ENCODE measurements around the gene TMEFF2.
"Not testable (repeated sequence)": the region's sequence is repeated elsewhere in the genome, so short reads cannot be mapped to it uniquely, and the experiment has no call there.

TMEFF2 gene

GRCh38 chr2:192184349-192184748, 10.4 kb downstream of the TMEFF2 start:
- no peak for DNase-seq (ENCODE audit: low spot score)

DNA sequence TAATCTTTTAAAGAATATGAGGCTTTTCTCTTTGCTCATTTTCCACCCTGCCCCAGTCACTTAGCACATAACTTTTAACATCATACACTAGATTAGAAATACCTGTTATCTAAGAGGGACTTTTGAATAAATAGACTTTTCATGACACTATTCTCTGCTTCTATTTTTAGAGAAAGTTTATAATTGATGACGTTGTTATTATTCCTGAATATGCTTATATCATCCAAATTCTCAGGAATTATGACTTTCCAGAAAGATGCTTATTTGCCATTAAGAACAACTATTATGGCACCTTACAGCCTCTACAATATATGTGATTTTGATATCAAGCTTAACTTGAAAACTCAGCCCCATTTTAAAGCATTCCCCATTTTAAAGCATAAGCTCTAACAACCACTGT, 11.4 kb downstream of the TMEFF2 start:
- no peak for DNase-seq (ENCODE audit: low spot score)

DNA sequence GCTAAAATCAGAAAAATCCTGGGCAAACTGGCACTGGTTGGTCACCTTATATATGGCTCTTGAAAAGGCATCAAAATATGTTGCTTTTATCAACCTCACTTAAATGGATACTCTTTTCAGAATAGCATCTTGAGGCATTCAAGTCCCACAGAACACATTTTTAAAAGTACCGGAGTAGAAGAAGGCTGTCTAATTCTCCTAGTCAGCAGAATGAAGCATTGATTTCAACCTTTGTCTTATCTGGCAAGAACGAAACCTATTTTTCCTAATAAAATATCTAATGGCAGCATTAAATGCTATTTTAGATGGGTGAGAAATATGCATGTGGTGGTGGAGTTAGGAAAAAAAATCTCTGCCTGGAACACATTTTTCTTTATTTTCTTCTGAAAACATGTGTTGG, 27.8 kb downstream of the TMEFF2 start:
- no peak for DNase-seq (ENCODE audit: low spot score)

DNA sequence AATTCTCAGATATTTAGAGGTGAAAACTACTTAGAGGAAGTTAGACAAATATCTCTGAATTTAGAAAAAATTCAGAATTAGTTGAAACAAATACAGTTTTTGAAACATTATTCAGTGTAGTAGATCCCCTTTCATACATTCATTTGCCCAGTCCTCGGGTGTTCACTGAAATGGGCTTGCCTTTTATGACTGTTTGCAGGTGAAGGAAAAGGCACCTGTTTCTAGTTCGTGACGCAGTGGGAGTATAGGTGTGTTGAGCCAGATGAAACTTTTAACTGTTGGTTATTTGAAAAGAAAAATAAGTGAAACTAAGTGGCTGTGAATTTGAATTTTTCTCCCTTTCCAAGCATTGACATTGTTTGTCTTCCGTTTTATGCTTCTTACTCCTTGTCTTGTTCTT, 28.9 kb downstream of the TMEFF2 start:
- no peak for DNase-seq (ENCODE audit: low spot score)

DNA sequence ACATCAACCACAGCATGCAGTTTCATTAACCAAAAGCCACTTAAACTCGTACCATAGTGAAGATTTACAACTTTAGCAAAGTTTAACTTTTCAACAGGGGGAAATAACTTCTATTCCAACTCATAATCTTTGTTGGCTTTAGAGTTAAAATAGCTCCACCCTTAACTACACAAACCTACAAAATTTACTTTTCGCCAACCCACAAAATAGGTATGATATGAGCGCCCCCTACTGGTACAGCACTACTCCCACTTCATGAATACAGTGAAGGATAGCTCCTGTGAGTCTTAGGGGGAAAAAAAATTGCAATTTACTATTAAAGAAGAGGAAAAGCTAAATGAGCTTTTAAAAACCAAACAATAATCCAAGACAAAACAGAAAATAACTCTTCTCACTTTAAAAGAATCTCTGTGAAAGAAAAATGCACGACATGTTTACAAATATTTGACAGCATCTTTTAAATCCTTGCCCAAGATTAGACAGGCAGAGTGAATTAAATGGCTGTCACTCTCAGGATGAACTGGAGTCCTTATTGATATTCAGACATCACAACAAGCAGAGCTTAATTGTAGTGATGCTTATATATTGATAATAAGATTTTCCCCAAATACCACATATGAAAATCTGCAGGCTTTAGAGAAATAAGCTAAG, 32.2 kb downstream of the TMEFF2 start:
- DNase-seq (ENCODE audit: low spot score) = peak; percentile 71

DNA sequence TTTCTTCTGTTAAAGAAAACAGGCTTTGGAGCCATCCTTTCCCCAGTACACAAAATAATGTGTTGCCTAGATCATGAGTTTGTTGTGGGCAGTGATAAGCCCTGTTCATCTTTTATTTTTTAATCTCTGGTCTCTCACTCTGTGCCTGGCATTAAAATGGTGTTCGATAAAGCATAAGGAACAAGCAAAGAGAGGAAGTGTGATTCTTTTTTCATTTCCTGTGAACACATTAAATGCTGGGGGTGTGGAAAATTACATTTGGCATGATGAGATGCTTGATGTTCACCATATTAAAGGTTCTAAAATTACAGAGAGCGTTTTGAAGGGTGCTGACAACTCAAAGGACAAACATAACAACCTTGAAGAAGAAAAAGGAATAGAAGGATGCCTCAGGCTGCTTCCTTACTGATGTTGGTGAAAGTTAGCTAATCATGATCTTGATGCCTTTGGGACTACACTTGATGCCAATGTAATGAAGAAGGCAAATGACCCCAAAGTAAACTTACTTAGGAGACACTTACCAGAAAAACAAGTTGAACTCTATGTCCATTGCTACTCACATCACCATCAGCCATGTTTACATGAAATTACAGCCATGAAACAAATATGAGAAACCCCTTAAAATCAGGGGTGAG, 33.0 kb downstream of the TMEFF2 start:
- no peak for DNase-seq (ENCODE audit: low spot score)

DNA sequence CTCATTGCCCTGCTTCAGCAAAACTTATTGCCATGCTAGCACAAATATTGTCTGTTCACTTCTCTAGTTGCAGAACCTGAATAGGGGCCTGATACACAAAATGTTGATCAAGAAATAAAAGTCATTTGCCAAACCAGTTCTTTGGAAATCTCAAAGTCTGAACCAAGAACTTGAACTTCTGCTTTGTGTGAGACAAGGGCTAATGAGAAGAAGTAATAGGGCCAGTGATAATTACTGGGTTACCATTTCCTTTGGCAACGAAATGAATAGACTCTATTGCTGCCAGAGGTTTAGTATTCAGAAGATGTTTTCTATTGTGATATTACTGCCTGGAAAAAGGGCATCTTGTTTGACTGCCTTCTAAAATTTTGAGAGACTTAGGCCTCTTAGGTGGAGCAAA, 35.0 kb downstream of the TMEFF2 start:
- DNase-seq (ENCODE audit: low spot score) = no peak

GRCh38 chr2:192159208-192159607, 35.5 kb downstream of the TMEFF2 start:
- no peak for DNase-seq (ENCODE audit: low spot score)

DNA sequence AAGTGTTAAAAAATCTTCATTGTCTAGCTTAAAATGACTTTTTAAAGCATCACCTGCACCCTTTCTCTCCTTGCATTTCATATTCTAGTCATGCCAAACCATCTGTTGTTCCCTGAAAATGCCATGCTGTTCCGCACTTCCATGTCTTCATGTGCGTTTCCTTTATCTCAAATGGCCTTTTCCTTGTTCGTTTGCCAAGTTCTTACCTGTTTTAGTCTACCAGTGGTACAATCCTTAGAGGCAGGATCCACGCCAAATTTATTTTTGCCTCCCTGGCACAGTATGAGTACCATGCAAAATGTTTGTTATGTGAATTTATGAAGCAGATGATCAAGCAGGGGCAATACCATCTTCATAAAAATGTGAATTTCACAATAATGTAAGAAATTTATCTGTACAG, 37.0 kb downstream of the TMEFF2 start:
- DNase-seq (ENCODE audit: low spot score) = no peak

DNA sequence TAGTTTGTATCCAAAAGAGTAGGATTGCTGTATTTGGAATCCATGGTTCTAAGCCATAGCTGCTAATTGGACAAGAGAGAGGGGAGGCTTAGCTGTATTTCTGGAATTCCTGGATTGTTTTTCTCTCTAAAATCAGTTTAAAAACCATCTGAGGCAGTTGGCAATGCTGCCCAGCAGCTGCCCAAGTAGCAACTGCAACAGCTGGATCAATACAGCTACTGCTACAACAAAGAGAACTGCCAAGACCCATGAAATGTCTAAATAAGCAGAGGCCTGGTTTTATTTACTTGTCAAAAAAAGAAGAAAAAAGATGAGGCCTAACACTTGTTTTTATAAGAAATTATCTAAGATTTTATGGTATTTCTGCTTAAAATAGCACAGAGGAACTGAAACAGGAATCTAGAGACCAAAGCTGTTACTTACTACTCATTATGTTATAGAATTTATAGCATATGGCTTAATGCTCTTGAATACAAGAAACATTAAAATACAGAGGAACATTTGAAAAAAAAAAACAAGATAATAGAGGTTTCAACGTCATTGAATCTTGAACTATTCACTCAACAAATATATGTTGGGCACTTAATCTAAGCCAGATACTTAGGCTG, 39.1 kb downstream of the TMEFF2 start:
- no peak for DNase-seq (ENCODE audit: low spot score)

DNA sequence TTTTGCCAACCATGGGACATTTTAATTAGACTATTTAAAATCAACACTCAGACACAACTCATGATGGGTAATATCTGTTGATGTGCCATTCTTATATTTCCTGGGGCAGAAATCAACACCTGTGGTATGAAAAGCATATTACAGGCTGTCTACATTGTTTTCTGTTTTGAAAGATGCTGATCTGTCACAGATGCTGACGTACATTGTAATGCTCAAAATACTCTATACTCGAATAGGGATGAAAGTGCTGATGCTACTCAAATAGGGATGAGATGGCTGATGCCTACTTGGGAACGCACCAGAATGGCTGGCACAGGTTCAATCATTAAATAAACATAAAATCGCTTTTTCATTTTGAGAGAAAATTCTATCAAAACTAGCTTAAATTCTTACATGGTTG, 41.2 kb downstream of the TMEFF2 start:
- DNase-seq (ENCODE audit: low spot score) = no peak

- DNase-seq (ENCODE audit: low spot score) = peak; percentile 79
Observed at GRCh38 chr2:192151853-192152252, 42.9 kb downstream of the TMEFF2 start.

DNA sequence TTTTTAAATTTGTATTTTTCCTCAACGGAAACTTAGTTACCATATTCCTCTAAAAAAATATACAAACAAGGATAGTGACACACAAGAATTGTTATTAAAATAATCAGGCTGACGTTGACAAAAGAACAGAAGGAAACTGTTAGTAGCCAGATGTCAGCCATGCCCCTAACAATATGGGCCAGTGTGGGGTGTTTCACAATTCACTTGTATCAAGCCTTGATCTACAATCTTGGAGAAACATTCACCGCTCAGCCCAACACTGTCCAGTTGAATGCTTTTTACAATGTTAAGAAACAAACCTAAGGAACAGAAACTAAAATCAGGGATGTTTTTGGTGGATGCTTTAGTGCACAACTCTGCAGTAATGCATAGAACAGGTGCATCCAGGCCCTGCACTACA, 44.6 kb downstream of the TMEFF2 start:
- no peak for DNase-seq (ENCODE audit: low spot score)

GRCh38 chr2:192148620-192149321, 46.0 kb downstream of the TMEFF2 start:
- no peak for DNase-seq (ENCODE audit: low spot score)

- peak; percentile 7 for DNase-seq (ENCODE audit: low spot score)
Observed at GRCh38 chr2:192148241-192148619, 46.5 kb downstream of the TMEFF2 start.

- DNase-seq (ENCODE audit: low spot score) = peak; percentile 69
Observed at GRCh38 chr2:192146069-192147015, 48.4 kb downstream of the TMEFF2 start.

DNA sequence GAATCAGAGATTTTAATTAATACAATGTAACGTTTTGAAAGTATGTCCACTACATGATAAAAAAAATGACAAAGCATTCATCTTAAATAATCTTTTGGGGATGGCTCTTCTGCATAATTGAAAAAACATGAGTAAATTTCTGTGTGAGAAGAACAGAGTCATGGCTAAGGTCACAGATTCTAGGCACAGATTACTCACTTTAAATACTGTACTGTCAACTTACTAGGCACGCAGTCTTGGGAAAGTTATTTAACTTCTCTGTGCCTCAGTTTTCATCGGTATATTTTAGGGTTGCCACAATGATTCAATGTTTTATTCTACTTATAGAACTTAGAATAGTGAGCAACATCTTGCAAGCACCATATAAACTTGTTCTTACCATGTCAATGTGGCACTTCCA, 49.2 kb downstream of the TMEFF2 start:
- no peak for DNase-seq (ENCODE audit: low spot score)

DNA sequence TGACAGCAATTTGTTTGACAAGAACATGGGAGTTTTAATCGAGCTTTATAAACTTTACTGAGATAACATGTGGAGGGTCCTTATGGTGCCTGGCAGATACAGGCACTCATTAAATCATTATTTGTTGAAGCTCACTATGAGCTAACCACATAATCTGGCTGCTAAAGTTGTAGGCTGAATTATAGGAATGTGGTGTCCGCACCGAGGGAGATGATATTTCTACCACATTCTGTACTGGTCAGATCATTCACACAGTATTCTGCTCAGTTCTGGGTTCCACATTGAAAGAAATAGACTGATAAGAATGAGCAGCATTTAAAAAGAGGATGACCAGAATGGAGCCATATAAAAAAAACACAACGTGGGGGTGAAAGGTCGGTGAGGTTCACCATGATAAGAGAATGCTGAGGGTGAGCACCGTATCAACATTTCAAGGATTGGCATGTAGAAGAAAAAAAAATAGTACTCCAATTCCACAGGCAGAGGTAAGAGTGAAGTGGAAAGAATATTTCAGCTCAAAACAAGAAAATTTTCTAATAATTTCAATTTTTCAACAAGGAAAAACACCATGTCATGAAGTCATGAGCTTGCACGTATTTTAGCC, 54.4 kb downstream of the TMEFF2 start:
- no peak for DNase-seq (ENCODE audit: low spot score)

GRCh38 chr2:192139813-192140212, 54.9 kb downstream of the TMEFF2 start:
- DNase-seq (ENCODE audit: low spot score) = no peak

DNA sequence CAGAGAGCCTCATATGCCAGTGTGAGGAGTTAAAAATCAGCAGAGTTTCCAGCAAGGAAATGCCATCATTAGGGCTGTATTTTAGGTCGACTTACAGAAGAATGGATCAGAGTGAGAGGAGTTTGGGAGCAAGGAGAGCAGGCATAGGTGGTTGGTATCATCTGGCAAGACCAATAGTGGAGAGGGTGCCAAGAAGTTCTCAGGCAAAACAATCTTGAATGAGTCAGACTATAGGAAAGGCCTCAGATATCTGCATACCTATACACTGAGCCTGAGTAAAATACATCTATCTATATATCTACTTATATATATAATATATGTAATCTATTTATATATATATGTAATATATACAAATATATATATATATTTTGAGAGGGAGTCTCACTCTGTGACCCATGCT, 57.3 kb downstream of the TMEFF2 start:
- no peak for DNase-seq (ENCODE audit: low spot score)

- DNase-seq (ENCODE audit: low spot score) = not testable (repeated sequence)
Observed at GRCh38 chr2:192132604-192133003, 62.1 kb downstream of the TMEFF2 start.

DNA sequence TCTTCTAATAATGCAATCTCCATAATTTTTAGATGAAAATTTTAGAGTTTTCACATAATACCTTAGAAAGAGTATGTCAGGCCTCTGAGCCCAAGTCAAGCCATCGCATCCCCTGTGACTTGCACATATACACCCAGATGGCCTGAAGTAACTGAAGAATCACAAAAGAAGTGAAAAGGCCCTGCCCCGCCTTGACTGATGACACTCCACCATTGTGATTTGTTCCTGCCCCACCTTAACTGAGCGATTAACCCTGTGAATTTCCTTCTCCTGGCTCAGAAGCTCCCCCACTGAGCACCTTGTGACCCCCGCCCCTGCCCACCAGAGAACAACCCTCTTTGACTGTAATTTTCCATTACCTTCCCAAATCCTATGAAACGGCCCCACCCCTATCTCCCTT, 64.4 kb downstream of the TMEFF2 start:
- DNase-seq (ENCODE audit: low spot score) = not testable (repeated sequence)

All from kidney tubule cell (primary cell).